Measurements from ENCODE around the gene PGPEP1.

GRCh38 chr19:18406749-18407148 lies 66.4 kb downstream of the PGPEP1 start:
- TF ChIP-seq, protein P1, sequence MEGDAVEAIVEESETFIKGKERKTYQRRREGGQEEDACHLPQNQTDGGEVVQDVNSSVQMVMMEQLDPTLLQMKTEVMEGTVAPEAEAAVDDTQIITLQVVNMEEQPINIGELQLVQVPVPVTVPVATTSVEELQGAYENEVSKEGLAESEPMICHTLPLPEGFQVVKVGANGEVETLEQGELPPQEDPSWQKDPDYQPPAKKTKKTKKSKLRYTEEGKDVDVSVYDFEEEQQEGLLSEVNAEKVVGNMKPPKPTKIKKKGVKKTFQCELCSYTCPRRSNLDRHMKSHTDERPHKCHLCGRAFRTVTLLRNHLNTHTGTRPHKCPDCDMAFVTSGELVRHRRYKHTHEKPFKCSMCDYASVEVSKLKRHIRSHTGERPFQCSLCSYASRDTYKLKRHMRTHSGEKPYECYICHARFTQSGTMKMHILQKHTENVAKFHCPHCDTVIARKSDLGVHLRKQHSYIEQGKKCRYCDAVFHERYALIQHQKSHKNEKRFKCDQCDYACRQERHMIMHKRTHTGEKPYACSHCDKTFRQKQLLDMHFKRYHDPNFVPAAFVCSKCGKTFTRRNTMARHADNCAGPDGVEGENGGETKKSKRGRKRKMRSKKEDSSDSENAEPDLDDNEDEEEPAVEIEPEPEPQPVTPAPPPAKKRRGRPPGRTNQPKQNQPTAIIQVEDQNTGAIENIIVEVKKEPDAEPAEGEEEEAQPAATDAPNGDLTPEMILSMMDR (IDR thresholded peaks at IDR 0.05), result no peak
- no peak for TF ChIP-seq POLR2A (IDR thresholded peaks at IDR 0.05)

Data from esophagus squamous epithelium (tissue), 4 donors.